ENCODE results near the gene CRYGN.

DNA sequence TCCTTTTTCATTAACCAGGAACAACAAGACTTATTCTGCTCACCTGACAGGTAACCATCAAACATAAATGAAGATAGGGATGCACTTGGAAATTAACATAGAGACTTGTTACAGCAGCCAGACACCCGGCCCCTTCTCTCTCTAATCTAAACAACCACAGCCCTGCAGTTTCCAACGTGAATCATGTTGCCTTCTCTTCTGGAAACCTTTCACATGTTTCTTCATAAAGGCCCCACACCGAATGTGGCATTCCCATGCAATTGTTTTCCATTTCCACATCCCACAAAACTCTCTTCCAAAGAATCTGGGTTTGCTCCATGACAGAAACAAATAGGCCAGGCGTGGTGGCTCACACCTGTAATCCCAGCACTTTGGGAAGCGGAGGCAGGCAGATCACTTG lies 15.1 kb downstream of the CRYGN start:
- TF ChIP-seq TAF1 (IDR thresholded peaks at IDR 0.05; ENCODE audit: borderline replicate concordance, insufficient read depth, low read length) (no peak), POLR2AphosphoS5 (IDR thresholded peaks at IDR 0.05; ENCODE audit: low read depth, low read length) (no peak)
